ENCODE data around the gene PTPRT. TPM values are rescaled to one million over a fixed set of nuclear protein-coding genes. Genes with fewer than 3 reads are reported as not detected.

PTPRT gene
- total RNA-seq, 1 experiment from 2014 or later, result not detected

GRCh38 chr20:42274986-42275385 is 914.7 kb downstream of the PTPRT start:
- H3K27ac ChIP-seq (ENCODE audit: low read depth, low read length), result no peak overlapping the region
- no peak overlapping the region for H3K4me2 ChIP-seq (ENCODE audit: low read length)
- ChIA-PET CTCF (no interaction called here), RAD21 (ENCODE audit: low non-redundant PET in 1 of 2, low total read pairs in 2 of 2, uncharacterized antibody in 2 of 2, unreplicated experiment in 2 of 2) (no interaction called here), POLR2A (no interaction called here)
- H3K36me3 ChIP-seq (ENCODE audit: control insufficient read depth in 1 of 2, insufficient read depth in 2 of 2, low read length in 2 of 2), result no peaks in the 10 kb centered on the region
- no peaks in the 10 kb centered on the region for H3K79me2 ChIP-seq (ENCODE audit: insufficient read depth, low read length)
- no TSS peak for BruUV-seq (replicated peaks)
- H3K9ac ChIP-seq (ENCODE audit: low read length), result no peak overlapping the region
- H2AFZ ChIP-seq (ENCODE audit: low read depth, low read length, poor library complexity, severe bottlenecking), result no peak overlapping the region
- ATAC-seq, result no peak
- H3K9me2 ChIP-seq (ENCODE audit: insufficient read depth), result no peaks in the 10 kb centered on the region
- no peak overlapping the region for H3K4me3 ChIP-seq (replicated peaks in 1 of 2; ENCODE audit: low read depth in 1 of 2, low read length in 2 of 2)
- H3K27me3 ChIP-seq (ENCODE audit: insufficient read depth, low read length), result no peaks in the 10 kb centered on the region
- TF ChIP-seq POLR2A (IDR thresholded peaks at IDR 0.05; ENCODE audit: borderline replicate concordance, extremely low read depth, insufficient read depth, insufficient read length) (no peak), RAD21 (IDR thresholded peaks at IDR 0.05; ENCODE audit: low read depth) (no peak), ATF3 (IDR thresholded peaks at IDR 0.05) (no peak), SIN3A (IDR thresholded peaks at IDR 0.05; ENCODE audit: low read depth) (no peak), ZBTB33 (IDR thresholded peaks at IDR 0.05; ENCODE audit: extremely low read depth, insufficient replicate concordance, low read length) (no peak), TCF7L2 (IDR thresholded peaks at IDR 0.05; ENCODE audit: borderline replicate concordance, extremely low read depth, insufficient read depth, insufficient read length) (no peak), EZH2phosphoT487 (IDR thresholded peaks at IDR 0.05; ENCODE audit: borderline replicate concordance) (no peak), SRF (IDR thresholded peaks at IDR 0.05; ENCODE audit: low read depth) (no peak), ZNF274 (IDR thresholded peaks at IDR 0.05; ENCODE audit: low read depth, low read length) (no peak), ZFX (IDR thresholded peaks at IDR 0.05) (no peak), JUND (IDR thresholded peaks at IDR 0.05) (no peak), REST (IDR thresholded peaks at IDR 0.05; ENCODE audit: low read depth) (no peak), CEBPB (IDR thresholded peaks at IDR 0.05; ENCODE audit: low read depth) (no peak)
- TF ChIP-seq, protein P1, sequence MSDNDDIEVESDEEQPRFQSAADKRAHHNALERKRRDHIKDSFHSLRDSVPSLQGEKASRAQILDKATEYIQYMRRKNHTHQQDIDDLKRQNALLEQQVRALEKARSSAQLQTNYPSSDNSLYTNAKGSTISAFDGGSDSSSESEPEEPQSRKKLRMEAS (IDR thresholded peaks at IDR 0.05), result no peak
- H3K4me1 ChIP-seq (ENCODE audit: control insufficient read depth in 1 of 2, insufficient read depth in 2 of 2, low read length in 2 of 2), result no peaks in the 10 kb centered on the region
- intact Hi-C loops (cut with micrococcal nuclease), result no loop called here
- H3K9me3 ChIP-seq (ENCODE audit: control insufficient read depth in 1 of 2, insufficient read depth in 1 of 2, low read depth in 1 of 2, low read length in 2 of 2), result peaks cover 0 to 42% of the 10 kb centered on the region in 2 experiments; a peak in 2 of 4 replicates
- no peak for DNase-seq (ENCODE audit: low read depth, low spot score)
- H4K20me1 ChIP-seq (ENCODE audit: insufficient read depth), result no peaks in the 10 kb centered on the region

Data from HCT116 (cell line).